Body of pancreas (tissue), 2 donors: ENCODE measurements around the gene IFI27. TPM values are rescaled to one million over a fixed set of nuclear protein-coding genes. Genes with fewer than 3 reads are reported as not detected.

Experiments used
- total RNA-seq, 2 donors: library from RNA; depleted of rRNA; stranded (reverse); fragments of >200 nt; gene quantifications; one replicate each; pipeline ENCODE4 v1.1.0, GENCODE V29; 2016

IFI27 gene
- total RNA-seq, 2 donors from 2014 or later: 8.8 to 38.6 TPM

Other genes starting within 250 kb of the IFI27 start
- gene FAM181A, start 183.4 kb upstream of the IFI27 start, total RNA-seq: not detected
- gene ASB2, start 134.2 kb upstream of the IFI27 start, total RNA-seq: 1 to 10 TPM in 1 of 2 donors, under 1 TPM in 1; 0.33 to 7.0 TPM
- gene CCDC197, start 113.4 kb upstream of the IFI27 start, total RNA-seq: not detected
- gene OTUB2, start 84.4 kb upstream of the IFI27 start, total RNA-seq: 1 to 10 TPM in 1 of 2 donors, under 1 TPM in 1; 0.33 to 1.8 TPM
- gene DDX24, start 29.5 kb upstream of the IFI27 start, total RNA-seq: 10 to 100 TPM; 48.0 to 95.6 TPM
- gene IFI27L1, start 29.4 kb upstream of the IFI27 start, total RNA-seq: 1 to 10 TPM; 3.4 to 5.6 TPM
- 10 to 100 TPM; 12.7 to 66.3 TPM for gene IFI27L2, start 18.9 kb downstream of the IFI27 start, total RNA-seq
- 1 to 10 TPM; 1.3 to 2.6 TPM for gene PPP4R4, start 63.6 kb downstream of the IFI27 start, total RNA-seq
- 1 to 10 TPM in 1 of 2 donors, not detected in 1; 3.0 TPM for gene SERPINA10, start 182.5 kb downstream of the IFI27 start, total RNA-seq
- 10 to 100 TPM in 1 of 2 donors, 1 to 10 TPM in 1; 6.5 to 10.9 TPM for gene SERPINA6, start 212.6 kb downstream of the IFI27 start, total RNA-seq